Effector CD4-positive, alpha-beta T cell (primary cell): Measurements from ENCODE around the gene GMIP.
"Not testable (repeated sequence)": the region's sequence is repeated elsewhere in the genome, so short reads cannot be mapped to it uniquely, and the experiment has no call there.

Experiments used
- DNase-seq: peaks from one replicate; pipeline ENCODE4 v3.0.0-alpha.2; 2020
- total RNA-seq: gene quantifications from one replicate; lab custom pipeline; 2026; lab: John Stamatoyannopoulos, UW

Gene GMIP, protein sequence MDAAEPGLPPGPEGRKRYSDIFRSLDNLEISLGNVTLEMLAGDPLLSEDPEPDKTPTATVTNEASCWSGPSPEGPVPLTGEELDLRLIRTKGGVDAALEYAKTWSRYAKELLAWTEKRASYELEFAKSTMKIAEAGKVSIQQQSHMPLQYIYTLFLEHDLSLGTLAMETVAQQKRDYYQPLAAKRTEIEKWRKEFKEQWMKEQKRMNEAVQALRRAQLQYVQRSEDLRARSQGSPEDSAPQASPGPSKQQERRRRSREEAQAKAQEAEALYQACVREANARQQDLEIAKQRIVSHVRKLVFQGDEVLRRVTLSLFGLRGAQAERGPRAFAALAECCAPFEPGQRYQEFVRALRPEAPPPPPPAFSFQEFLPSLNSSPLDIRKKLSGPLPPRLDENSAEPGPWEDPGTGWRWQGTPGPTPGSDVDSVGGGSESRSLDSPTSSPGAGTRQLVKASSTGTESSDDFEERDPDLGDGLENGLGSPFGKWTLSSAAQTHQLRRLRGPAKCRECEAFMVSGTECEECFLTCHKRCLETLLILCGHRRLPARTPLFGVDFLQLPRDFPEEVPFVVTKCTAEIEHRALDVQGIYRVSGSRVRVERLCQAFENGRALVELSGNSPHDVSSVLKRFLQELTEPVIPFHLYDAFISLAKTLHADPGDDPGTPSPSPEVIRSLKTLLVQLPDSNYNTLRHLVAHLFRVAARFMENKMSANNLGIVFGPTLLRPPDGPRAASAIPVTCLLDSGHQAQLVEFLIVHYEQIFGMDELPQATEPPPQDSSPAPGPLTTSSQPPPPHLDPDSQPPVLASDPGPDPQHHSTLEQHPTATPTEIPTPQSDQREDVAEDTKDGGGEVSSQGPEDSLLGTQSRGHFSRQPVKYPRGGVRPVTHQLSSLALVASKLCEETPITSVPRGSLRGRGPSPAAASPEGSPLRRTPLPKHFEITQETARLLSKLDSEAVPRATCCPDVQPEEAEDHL
- total RNA-seq: 148 reads per million, percentile 89 among the genes with 10 or more reads in this experiment

DNA sequence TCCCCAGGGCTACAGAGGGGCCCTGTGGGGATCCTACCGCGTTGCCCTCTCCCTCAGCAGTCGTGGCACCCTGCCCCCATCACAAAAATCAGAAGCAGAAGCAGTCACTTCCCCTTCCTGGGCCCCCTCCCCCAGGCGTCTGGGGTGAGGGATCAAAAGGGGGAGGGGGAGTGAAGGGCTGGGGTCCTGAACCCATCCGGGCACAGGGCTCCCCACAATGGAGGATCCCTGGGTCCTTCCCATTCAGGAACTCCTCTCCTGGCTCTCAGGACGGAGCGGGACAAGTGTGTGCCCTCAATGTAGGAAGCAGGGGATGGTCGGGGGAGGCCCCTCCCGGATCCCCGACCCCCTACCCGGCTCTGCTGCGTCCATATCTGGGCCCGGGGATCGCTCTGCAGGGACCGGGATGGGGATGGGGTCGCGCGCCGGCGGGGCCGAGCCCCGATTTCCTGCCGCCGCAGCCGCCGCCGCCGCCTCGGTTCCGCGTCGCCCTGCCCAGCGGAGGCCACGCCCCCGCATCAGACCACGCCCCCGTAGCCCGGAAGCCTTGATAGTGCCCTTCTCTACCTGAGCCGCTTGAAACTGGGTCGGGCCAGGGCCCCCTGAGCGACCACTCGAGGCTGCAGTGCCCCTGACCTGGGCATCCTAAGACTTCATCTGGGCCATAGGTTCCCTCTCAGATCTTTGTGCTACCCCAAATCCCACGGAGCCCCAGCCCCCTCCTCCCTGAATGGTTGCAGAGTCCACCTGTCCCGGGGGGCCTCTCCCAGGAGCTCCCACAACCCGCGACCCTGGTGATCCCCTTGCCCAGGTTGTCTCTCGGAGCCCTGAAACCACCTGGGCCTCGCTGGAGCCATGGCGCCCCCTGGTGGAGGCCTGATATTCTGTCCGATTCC is at the start of gene GMIP:
TSS of gene GMIP (minus strand) at position 500 of the 896 bp plus-strand sequence. CDS start at position 372, 128 bp downstream.
- peak; percentile 83 for DNase-seq

GRCh38 chr19:19691683-19692082 is 48.2 kb upstream of the GMIP start:
- DNase-seq: no peak

- DNase-seq: not testable (repeated sequence)
These were observed 45.6 kb upstream of the GMIP start for GRCh38 chr19:19689023-19689422.

GRCh38 chr19:19687090-19687489 is 43.6 kb upstream of the GMIP start:
- no peak for DNase-seq

- DNase-seq: no peak
These were observed 43.1 kb upstream of the GMIP start for GRCh38 chr19:19686580-19686979.

GRCh38 chr19:19686119-19686518 is 42.7 kb upstream of the GMIP start:
- not testable (repeated sequence) for DNase-seq

- DNase-seq: no peak
These were observed 36.0 kb upstream of the GMIP start for GRCh38 chr19:19679176-19680073.

GRCh38 chr19:19677579-19677978 is 34.1 kb upstream of the GMIP start:
- no peak for DNase-seq

DNA sequence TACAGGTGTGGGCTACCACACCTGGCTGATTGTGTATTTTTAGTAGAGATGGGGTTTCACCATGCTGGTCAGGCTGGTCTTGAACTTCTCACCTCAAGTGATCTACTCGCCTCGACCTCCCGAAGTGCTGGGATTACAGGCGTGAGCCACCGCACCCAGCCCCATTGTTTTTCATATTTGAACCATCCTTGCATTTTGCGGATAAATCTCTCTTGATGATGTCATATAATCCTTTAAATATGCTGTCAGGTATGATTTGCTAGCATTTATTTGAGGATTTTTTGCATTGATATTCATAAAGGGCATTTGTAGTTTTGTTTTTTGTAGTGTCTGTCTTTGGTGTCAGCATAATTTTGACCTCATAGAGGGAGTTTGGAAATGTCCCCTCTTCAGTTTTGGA is 30.9 kb upstream of the GMIP start:
- DNase-seq: no peak

DNA sequence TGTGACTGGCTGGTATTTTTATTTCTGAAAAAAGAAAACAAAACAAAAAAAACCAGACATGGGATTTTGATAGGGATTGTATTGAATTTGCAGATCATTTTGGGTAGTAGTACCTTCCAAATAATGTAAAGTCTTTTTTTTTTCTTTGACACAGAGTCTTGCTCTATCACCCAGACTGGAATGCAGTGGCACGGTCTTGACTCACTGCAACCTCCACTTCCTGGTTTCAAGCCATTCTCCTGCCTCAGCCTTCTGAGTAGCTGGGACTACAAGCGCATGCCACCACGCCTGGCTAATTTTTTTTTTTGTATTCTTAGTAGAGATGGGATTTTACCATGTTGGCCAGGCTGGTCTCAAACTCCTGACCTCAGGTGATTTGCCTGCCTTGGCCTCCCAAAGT is 29.4 kb upstream of the GMIP start:
- DNase-seq: no peak

DNA sequence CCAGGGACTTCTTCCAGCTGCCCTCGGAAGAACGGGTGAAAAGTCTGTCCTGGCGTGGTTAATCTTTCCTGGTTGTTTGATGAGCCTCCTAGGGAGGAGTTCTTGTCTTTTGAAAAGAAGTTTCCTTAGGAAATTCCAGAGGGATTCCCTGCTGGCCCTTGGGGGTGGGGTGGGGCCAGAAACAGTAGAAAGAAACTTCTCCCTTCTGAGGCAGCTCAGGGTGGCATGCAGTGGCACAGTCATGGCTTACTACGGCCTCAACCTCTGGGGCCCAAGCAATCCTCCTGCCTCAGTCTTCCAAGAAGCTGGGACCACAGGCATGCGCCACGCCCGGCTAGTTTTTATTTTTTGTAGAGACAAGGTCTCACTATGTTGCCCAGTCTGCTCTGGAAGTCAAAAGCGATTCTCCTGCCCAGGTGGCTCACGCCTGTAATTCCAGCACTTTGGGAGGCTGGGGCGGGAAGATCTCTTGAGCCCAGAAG is 26.7 kb upstream of the GMIP start:
- DNase-seq: no peak

DNA sequence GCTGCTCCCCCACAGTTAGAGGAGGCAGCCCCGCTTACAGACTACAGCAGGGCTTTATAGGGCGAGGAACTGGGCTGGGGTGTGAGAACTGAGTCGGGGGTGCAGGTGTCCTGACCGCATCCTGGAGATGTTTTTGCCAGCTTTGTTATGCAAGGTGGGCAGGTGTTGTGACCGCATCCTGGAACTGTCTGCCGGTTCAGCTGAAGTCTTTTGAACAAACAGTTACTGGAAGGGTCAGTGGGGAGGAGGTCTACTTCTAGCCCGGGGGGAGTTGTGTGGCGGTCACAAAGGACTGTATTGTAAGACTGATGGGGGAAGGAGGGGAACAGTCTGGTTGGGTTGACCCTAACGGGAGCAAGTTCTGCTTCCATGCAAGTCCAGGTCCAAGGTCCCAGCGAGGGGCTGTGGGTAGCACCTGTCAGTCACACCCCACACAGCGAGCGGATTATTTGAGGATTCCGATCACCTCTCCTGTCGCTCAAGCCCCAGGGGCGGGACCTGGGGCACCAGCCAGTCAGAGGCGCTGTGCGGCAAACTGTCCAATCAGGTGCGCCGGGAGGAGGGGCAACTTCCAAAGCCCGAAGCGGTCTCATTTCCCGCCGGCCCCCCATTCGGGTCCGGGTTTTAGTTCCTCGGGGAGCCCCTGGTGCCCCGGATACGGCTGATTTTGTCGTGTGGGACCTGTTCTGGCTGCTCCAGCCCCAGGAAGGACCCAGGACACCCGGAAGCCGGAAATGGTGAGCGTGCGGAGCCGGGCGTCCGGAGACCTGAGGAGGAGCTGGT is 25.0 kb upstream of the GMIP start, which contains the start of gene ZNF101:
TSS of gene ZNF101 (plus strand) at position 610 of the 783 bp plus-strand sequence. CDS start at position 735, 125 bp downstream.
- peak; percentile 91 for DNase-seq

DNA sequence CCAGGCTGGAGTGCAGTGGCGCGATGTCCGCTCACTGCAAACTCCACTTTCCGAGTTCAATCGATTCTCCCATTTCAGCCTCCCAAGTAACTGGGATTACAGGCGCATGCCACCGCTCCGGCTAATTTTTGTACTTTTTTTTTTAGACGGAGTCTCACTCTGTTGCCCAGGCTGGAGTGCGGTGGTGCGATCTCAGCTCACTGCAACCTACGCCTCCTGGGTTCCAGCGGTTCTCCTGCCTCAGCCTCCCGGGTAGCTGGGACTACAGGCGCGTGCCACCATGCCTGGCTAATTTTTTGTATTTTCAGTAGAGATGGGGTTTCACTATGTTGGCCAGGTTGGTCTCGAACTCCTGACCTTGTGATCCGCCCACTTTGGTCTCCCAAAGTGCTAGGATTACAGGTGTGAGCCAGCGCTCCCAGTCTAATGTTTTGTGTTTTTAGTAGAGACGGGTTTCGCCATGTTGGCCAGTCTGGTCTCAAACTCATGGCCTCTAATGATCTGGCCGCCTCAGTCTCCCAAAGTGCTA is 22.0 kb upstream of the GMIP start:
- DNase-seq: not testable (repeated sequence)

DNA sequence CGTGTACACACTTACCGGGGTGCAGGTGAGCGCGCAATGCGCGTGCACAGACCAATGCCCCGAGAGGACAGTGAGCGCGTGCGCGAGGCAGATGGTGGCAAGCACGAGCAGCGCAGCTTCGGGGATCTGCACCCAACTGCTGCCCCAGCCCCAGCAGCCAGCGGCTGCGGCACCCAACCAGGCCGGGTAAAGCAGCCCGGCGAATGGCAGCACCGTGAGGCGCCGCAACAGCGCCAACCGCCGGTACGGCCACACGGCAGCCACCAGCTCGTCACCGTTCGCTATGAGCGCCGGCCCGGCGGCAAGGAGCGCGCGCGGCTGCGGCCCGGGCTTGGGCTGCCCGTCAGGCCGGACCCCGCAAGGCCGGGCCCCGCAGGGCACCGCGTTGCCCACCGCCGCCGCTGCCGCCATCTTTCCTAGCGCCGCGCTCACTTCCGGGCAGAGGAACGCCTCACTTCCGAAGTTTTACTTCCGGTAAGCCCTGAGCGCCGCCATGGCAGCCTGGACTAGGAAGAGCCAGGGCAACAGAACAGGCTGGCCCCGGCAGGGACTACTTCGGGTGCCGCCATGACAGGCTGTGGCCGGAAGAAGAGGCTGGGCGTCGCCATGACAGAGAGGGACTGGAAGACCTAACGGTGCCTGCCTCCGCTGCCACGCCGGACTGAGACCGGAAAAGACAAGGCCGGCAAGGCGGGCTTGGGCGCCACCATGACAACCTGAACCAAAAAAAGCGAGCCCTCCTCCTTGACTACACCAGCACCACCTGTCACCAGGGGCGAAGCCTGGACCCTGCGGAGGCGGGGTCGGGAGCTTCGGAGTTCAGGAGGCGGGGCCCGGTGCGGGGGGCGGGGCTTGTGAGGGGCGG is 20.0 kb upstream of the GMIP start, which contains the start of gene ATP13A1:
TSS of gene ATP13A1 (minus strand) at position 421 of the 865 bp plus-strand sequence. CDS start at position 411, 10 bp downstream.
- peak; percentile 89 for DNase-seq

DNA sequence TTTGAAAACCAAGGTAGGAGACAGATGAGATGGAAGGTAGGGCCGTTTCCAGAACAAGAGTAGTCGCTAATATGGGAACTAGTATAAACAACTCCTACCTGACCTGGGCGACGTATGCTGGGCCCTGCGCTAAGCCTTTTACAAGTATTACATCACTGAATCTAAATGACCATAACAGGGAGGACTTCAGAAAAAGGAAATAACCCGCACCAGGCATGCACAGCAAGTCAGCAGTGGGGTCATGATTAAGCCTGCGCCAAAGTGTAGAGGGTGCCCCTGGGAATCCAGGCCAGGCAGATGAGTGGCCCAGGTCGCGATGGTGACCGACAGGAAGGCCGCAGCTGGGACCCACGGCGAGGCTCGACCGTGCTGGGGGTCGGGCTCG is 19.4 kb upstream of the GMIP start:
- no peak for DNase-seq

DNA sequence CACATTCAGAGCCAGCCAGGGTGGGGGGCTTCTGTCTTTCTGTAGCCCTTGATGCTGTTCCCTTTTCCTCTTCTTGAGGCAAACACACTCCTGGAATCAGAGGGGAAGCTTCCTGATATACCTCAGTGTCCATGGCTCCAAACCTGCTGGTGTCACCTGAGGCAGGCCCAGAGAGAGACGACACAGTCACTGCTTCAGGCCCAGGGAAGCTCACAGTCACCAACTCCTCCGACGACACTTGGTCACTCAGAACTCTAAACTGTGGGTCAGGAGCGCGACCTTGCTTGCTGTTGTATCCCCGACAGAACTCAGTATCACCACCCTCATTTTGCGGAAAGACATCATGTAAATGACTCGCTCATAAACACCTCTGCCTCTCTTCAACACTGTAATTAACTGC is 18.9 kb upstream of the GMIP start:
- no peak for DNase-seq

DNA sequence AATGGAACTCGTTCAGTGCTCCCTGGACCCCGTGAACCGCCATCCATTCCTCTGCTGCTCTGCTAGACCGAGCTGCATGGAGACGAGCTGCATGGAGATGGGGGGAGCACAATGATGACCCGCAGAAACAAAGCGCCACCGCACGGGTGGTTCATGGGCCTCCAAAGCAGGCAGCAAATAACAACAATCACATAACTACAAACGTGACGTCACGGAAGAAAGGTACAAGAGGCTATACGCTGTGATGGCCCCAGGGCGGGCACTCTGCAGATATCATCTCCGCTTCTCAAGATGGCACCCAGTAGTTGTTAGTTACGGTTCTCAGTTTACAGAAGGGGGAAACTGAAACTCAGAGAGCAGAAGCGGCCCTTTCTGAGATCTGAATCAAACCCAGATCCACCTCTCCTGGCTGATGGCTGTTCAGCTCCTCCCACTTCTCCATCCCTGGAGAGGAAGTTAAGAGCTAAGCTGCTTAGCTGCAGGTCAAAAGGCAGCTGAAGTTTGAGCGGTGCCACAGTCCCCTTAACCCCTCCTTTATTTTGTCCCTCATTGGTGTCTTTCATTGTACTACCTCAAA is 18.3 kb upstream of the GMIP start:
- DNase-seq: no peak

- no peak for DNase-seq
These were observed 17.8 kb upstream of the GMIP start for GRCh38 chr19:19661141-19661674.
